ENCODE data around the gene FKBP5.
"Not testable (repeated sequence)": the region's sequence is repeated elsewhere in the genome, so short reads cannot be mapped to it uniquely, and the experiment has no call there.

FKBP5 gene

GRCh38 chr6:35609588-35609987 lies 79.1 kb downstream of the FKBP5 start:
- DNase-seq (ENCODE audit: low read depth) = no peak

- no peak for DNase-seq (ENCODE audit: low read depth)
Measured at GRCh38 chr6:35607517-35608233, 81.0 kb downstream of the FKBP5 start.

- DNase-seq (ENCODE audit: low read depth) = no peak
Measured at GRCh38 chr6:35605600-35605999, 83.1 kb downstream of the FKBP5 start.

GRCh38 chr6:35603326-35604202 lies 85.2 kb downstream of the FKBP5 start:
- no peak for DNase-seq (ENCODE audit: low read depth)

- no peak for DNase-seq (ENCODE audit: low read depth)
Measured at GRCh38 chr6:35602133-35602946, 86.4 kb downstream of the FKBP5 start.

- DNase-seq (ENCODE audit: low read depth) = peak; percentile 76
Measured at GRCh38 chr6:35601331-35602132, 87.2 kb downstream of the FKBP5 start.

GRCh38 chr6:35600659-35601125 lies 88.0 kb downstream of the FKBP5 start:
- DNase-seq (ENCODE audit: low read depth) = no peak

DNA sequence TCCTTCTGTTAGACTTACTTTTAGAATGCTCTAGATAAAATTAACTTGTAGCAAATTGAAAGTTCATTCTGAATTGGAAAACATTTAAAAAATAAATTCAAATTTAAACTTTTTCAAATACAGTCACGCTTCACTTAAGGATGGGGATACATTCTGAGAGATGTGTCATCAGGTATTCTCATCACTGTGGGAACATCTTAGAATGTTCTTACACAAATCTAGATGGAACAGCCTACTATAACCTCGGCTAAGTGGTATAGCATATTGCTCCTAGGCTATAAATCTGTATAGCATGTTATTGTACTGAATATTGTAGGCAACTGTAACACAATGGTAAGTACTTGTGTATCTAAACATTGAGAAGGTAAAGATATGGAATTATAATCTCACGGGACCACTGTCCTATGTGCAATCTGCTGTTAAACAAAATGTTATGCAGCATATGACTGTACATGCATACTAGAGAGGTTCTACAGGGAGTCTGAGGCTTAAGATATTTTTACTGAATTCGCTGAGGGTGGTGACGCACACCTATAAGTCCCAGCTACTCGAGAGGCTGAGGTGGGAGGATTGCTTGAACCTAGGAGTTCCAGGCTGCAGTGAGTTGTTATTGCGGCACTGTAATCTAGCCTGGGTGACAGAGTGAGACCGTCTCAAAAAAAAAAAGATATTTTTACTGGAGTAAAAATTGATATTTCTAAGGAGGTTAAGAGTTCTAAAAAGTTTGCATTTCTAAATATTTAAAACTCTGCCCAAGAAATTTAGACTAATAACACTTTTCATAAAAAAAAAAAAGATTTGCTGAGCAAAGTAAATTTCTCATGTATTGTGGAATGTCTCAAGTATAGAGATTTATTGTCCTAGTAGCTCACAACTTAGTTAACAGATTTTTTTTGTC lies 88.7 kb downstream of the FKBP5 start:
- no peak for DNase-seq (ENCODE audit: low read depth)

- not testable (repeated sequence) for DNase-seq (ENCODE audit: low read depth)
Measured at GRCh38 chr6:35598621-35599020, 90.1 kb downstream of the FKBP5 start.

- DNase-seq (ENCODE audit: low read depth) = peak; percentile 60
Measured at GRCh38 chr6:35596448-35597442, 92.0 kb downstream of the FKBP5 start.

DNA sequence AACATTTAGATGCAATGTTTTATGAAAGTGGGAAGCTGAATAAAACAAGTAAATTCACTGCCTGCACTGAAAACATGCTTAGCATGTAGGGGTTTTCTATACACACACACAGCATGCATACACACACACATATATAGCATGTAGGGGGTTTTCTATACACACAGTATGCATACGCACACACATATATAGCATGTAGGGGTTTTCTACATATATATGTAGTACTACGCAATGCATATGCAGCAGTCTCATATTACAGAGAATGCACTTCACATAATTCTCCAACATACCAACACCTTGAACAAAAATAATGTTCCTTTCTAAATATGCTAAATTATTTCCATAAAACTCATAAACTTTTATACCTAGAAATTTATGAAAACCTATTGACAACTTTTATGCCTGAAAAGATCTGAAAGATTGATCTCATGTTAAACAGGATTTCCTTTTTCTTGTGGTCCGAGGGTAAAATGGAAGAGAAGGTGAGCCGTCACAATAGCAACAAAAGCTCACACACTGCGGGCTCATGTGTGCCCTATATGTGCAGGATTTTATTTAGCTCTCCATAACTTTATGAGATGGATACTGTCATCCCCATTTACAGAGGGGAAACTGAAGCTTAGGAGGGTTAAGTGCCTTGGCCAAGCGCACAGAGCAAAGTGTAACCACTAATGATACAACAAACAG lies 94.1 kb downstream of the FKBP5 start:
- DNase-seq (ENCODE audit: low read depth) = no peak

DNA sequence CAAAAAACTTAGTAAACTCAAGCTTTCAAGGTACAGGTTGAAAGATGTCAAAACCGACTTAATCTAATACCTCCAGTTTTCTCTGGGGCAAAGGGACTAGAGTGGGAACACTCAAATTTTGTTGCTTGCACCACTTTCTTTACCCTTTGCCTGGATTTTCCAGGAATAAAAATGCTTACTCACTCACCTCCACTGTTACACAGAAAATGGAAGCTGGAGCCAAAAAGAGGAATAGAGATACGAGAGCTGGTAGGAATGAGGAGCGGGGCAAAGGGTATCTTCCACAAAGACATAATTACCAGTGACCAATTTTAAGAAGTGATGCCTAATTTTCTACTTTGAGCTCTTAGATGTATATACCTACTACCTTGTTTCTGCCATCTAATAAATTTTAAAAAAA lies 96.5 kb downstream of the FKBP5 start:
- DNase-seq (ENCODE audit: low read depth) = no peak

- DNase-seq (ENCODE audit: low read depth) = no peak
Measured at GRCh38 chr6:35590622-35591066, 98.1 kb downstream of the FKBP5 start.

DNA sequence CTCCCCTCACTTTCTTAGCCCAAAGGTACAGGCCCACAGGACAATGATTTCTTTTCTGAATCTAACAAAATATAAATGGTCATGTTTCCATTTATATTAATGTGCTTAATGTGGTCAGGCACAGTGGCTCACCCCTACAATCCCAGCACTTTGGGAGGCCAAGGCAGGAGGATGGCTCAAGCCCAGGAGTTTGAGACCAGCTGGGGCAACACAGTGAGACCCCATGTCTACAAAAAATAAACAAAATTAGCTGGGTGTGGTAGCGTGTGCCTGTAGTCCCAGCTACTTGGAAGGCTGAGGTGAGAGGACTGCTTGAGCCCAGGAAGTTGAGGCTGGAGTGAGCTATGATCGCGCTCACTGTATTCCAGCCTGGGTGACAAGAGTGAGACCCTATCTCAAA lies 98.8 kb downstream of the FKBP5 start:
- no peak for DNase-seq (ENCODE audit: low read depth)

DNA sequence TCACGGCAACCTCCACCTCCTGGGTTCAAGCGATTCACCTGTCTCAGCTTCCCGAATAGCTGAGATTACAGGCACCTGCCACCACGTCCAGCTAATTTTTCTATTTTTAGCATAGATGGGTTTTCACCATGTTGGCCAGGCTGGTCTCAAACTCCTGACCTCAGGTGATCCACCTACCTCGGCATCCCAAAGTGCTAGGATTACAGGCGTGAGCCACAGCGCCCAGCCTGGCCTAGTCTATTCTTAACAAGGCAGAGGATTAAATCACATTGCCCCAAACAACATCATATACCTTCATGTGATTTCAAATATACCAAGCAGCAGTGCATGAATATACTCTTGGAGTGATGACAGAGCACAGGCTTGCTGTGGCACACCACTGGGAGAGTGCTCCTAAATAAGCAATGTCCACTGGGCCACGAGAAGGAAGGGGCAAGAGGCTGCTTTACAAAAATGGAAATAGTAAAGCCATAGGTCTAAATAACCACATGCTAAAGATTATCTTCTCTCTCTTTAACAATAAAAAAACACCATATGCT lies 99.4 kb downstream of the FKBP5 start:
- no peak for DNase-seq (ENCODE audit: low read depth)

- DNase-seq (ENCODE audit: low read depth) = no peak
Measured at GRCh38 chr6:35587167-35587566, 101.5 kb downstream of the FKBP5 start.

- DNase-seq (ENCODE audit: low read depth) = no peak
Measured at GRCh38 chr6:35586542-35586941, 102.2 kb downstream of the FKBP5 start.

DNA sequence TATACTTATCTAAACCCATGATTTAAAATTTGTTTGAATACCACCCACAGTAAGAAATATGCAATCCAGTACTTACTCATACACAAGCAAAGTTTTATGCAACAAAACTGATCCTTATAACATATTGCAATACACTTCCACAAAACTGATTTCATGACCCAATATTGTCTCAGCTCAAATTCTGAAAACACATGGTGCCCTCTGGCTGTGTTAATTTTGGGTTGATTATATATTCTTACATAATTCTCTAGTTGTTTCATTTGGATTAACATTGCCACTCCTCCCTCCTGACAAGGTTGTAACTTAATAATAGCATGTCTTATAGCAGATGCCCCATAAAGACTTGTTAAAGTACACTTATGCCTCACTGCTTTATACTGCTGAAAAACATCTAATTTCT lies 103.1 kb downstream of the FKBP5 start:
- DNase-seq (ENCODE audit: low read depth) = no peak
